DOHH2 (cell line): Measurements from ENCODE around the gene FUT3.

Experiments used
- H3F3A ChIP-seq: fragments of 200-600 bp; sonication (generic), shearing (Covaris generic); 2 replicates; pipeline ENCODE4 v1.6.0; 2016; ENCODE audit warnings: antibody characterized with exemption, mild to moderate bottlenecking; ENCODE audit not compliant: control insufficient read depth, insufficient read depth
- H3K27ac ChIP-seq: fragments of 200-600 bp; sonication (generic); 2 replicates; pipeline ENCODE4 v1.5.1; 2014; ENCODE audit warnings: low read depth, mild to moderate bottlenecking, low read length, moderate library complexity
- H3K27me3 ChIP-seq: fragments of 200-600 bp; sonication (generic); 2 replicates; pipeline ENCODE4 v1.6.1; 2014; ENCODE audit warnings: mild to moderate bottlenecking, low read length, mixed read lengths; ENCODE audit not compliant: control insufficient read depth
- H3K36me3 ChIP-seq: fragments of 200-600 bp; sonication (generic); 2 replicates; pipeline ENCODE4 v1.6.1; 2014; ENCODE audit warnings: mild to moderate bottlenecking, low read length, moderate library complexity, mixed read lengths; ENCODE audit not compliant: control insufficient read depth
- H3K4me1 ChIP-seq: fragments of 200-600 bp; sonication (generic); 2 replicates; pipeline ENCODE4 v1.6.1; 2014; ENCODE audit warnings: mild to moderate bottlenecking, low read length, mixed read lengths; ENCODE audit not compliant: control insufficient read depth
- H3K4me2 ChIP-seq: fragments of 200-600 bp; sonication (generic); 2 replicates; pipeline ENCODE4 v1.6.0; 2014; ENCODE audit warnings: mild to moderate bottlenecking, low read length, moderate library complexity
- H3K4me3 ChIP-seq: fragments of 200-600 bp; sonication (generic); 2 replicates; pipeline ENCODE4 v1.5.1; 2014; ENCODE audit warnings: mild to moderate bottlenecking, low read length, mixed read lengths
- H3K79me2 ChIP-seq: fragments of 200-600 bp; sonication (generic); 2 replicates; pipeline ENCODE4 v1.6.1; 2014; ENCODE audit warnings: mild to moderate bottlenecking, low read length, mixed read lengths; ENCODE audit not compliant: control insufficient read depth
- H3K9me2 ChIP-seq: fragments of 200-600 bp; sonication (generic); replicated peaks from 2 replicates; pipeline ENCODE4 v1.6.1; 2014; ENCODE audit warnings: mild to moderate bottlenecking, low read length, mixed read lengths; ENCODE audit not compliant: control insufficient read depth
- H3K9me3 ChIP-seq: fragments of 200-600 bp; sonication (generic); 2 replicates; pipeline ENCODE4 v1.6.1; 2014; ENCODE audit warnings: antibody characterized with exemption, low read length, mixed read lengths; ENCODE audit not compliant: control insufficient read depth, insufficient read depth
- H4K20me1 ChIP-seq: fragments of 200-600 bp; sonication (generic); 2 replicates; pipeline ENCODE4 v1.6.0; 2014; ENCODE audit warnings: low read depth, mild to moderate bottlenecking, antibody characterized with exemption, low read length, moderate library complexity; ENCODE audit not compliant: control insufficient read depth, insufficient read depth
- CTCF ChIP-seq: fragments of 200-600 bp; sonication (generic); IDR thresholded peaks from one replicate; pipeline ENCODE4 v1.5.1; 2014; ENCODE audit warnings: antibody characterized with exemption, mild to moderate bottlenecking, low read depth, low read length; ENCODE audit not compliant: poor library complexity, severe bottlenecking
- EZH2phosphoT487 ChIP-seq: fragments of 200-600 bp; sonication (generic); IDR thresholded peaks from 2 replicates; pipeline ENCODE4 v1.6.1; 2017; ENCODE audit warnings: borderline replicate concordance, mild to moderate bottlenecking, antibody characterized with exemption, low read length, moderate library complexity, mixed read lengths

Gene FUT3

GRCh38 chr19:5811117-5811516, 40.1 kb downstream of the FUT3 start:
- no peak overlapping the region for H3K4me3 ChIP-seq

GRCh38 chr19:5809469-5809868, 41.8 kb downstream of the FUT3 start:
- H3K9me2 ChIP-seq: no peaks in the 10 kb centered on the region
- TF ChIP-seq EZH2phosphoT487 (no peak), CTCF (no peak)
- no peaks in the 10 kb centered on the region for H3K79me2 ChIP-seq
- H3F3A ChIP-seq: no peaks in the 10 kb centered on the region
- no peaks in the 10 kb centered on the region for H4K20me1 ChIP-seq
- no peak overlapping the region for H3K4me2 ChIP-seq
- H3K36me3 ChIP-seq: no peaks in the 10 kb centered on the region
- no peak overlapping the region for H3K4me3 ChIP-seq
- H3K27ac ChIP-seq: no peak overlapping the region
- no peaks in the 10 kb centered on the region for H3K9me3 ChIP-seq
- H3K27me3 ChIP-seq: peaks cover 17% of the 10 kb centered on the region
- H3K4me1 ChIP-seq: peaks cover 2% of the 10 kb centered on the region

More at GRCh38 chr19:5811117-5811516, 40.1 kb downstream of the FUT3 start:
- Histone ChIP-seq H3K36me3 (no peaks in the 10 kb centered on the region), H3K4me2 (no peak overlapping the region), H3K27ac (no peak overlapping the region), H3K79me2 (no peaks in the 10 kb centered on the region), H3K9me2 (no peaks in the 10 kb centered on the region), H3K9me3 (no peaks in the 10 kb centered on the region), H3F3A (no peaks in the 10 kb centered on the region), H3K4me1 (no peaks in the 10 kb centered on the region), H4K20me1 (no peaks in the 10 kb centered on the region), H3K27me3 (peaks cover 6% of the 10 kb centered on the region)
- TF ChIP-seq CTCF (no peak), EZH2phosphoT487 (no peak)

GRCh38 chr19:5809053-5809452, 42.2 kb downstream of the FUT3 start:
- H3K4me3 ChIP-seq: no peak overlapping the region
- no peaks in the 10 kb centered on the region for H3K79me2 ChIP-seq
- peaks cover 7% of the 10 kb centered on the region for H3K4me1 ChIP-seq
- no peak overlapping the region for H3K27ac ChIP-seq
- TF ChIP-seq EZH2phosphoT487 (no peak), CTCF (no peak)
- H3K9me3 ChIP-seq: no peaks in the 10 kb centered on the region
- H3K4me2 ChIP-seq: no peak overlapping the region
- no peaks in the 10 kb centered on the region for H3K9me2 ChIP-seq
- no peaks in the 10 kb centered on the region for H3K36me3 ChIP-seq
- no peaks in the 10 kb centered on the region for H4K20me1 ChIP-seq
- H3K27me3 ChIP-seq: peaks cover 21% of the 10 kb centered on the region
- H3F3A ChIP-seq: no peaks in the 10 kb centered on the region
